HG02610 (cell line): ENCODE measurements around the gene MDH2.
"Not testable (repeated sequence)": the region's sequence is repeated elsewhere in the genome, so short reads cannot be mapped to it uniquely, and the experiment has no call there.

ENCODE experiments used
- ATAC-seq: cut with Tn5 transposase; IDR thresholded peaks from one replicate; pipeline ENCODE4 v1.9.1; 2021; ENCODE audit warnings: mild to moderate bottlenecking, moderate library complexity; ENCODE audit not compliant: unreplicated experiment

The MDH2 gene, protein sequence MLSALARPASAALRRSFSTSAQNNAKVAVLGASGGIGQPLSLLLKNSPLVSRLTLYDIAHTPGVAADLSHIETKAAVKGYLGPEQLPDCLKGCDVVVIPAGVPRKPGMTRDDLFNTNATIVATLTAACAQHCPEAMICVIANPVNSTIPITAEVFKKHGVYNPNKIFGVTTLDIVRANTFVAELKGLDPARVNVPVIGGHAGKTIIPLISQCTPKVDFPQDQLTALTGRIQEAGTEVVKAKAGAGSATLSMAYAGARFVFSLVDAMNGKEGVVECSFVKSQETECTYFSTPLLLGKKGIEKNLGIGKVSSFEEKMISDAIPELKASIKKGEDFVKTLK

DNA sequence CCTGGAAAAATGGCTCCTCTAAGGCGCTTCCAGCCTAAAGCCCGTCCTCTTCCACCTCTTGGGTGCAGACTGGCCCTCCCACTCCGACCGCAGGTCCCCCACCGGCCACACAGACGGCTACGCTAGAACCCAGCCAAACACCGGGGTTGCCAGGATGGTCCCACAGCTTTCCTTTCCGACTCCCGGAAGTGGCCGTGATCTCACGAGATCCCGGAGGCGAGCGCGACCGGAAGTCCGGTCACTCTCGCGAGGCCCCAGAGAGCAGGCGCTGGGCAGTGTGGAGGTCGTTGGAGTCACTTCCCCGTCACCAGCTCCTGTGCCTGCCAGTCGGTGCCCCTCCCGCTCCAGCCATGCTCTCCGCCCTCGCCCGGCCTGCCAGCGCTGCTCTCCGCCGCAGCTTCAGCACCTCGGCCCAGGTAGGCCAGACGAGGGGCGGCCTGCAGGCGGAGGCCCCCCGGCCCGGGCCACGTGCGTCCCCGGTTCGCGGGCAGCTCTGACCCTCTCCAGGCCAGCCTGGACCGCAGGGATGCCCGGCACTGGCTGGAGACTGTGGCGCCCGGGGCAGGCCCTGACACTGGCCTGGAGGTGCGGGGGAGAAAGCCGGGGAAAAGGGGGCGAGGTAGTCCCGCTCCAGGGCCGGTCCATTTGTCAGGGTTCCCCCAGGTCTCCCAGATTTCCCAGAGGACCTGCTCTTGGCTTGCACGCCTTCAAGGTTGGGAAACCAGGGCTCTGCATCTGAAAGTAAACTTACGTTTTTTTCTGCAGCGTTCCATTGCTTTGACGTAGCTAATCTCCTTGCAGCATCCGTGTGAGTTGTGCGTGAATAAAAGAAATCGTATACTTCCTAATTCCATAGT, at the start of gene MDH2, which contains the start of gene STYXL1:
Gene MDH2, plus strand, starts transcription at position 296 of the 857 bp plus-strand sequence. Its CDS starts 55 bp downstream, at position 351.
Gene STYXL1, minus strand, starts transcription at position 190 of the 857 bp plus-strand sequence. CDS start 17,477 bp downstream, outside the sequence.
- peak; percentile 94 for ATAC-seq

- ATAC-seq = no peak
These were observed 47.3 kb upstream of the MDH2 start for GRCh38 chr7:76000566-76000965.

GRCh38 chr7:76002139-76002538, 45.8 kb upstream of the MDH2 start:
- no peak for ATAC-seq

- ATAC-seq = no peak
These were observed 45.1 kb upstream of the MDH2 start for GRCh38 chr7:76002822-76003221.

DNA sequence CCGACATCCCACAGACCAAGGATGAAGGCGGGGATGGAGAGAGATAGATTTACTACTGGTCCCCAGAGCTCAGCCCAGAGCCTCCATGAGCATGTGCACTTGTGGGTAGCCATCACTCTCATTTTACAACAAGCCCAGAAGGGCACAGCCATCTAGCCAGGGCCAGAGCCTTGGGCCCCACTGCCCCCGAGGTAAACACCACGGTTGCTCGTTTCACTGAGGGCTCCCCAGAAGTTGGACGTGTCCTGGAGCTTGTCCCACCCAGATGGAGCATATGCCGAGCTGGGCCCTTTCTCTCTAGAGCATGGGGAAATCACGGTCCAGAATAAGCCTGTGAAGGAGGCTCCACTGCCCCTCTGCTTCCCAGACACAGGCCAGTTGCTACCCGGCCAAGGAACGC, 44.6 kb upstream of the MDH2 start:
- ATAC-seq = no peak

DNA sequence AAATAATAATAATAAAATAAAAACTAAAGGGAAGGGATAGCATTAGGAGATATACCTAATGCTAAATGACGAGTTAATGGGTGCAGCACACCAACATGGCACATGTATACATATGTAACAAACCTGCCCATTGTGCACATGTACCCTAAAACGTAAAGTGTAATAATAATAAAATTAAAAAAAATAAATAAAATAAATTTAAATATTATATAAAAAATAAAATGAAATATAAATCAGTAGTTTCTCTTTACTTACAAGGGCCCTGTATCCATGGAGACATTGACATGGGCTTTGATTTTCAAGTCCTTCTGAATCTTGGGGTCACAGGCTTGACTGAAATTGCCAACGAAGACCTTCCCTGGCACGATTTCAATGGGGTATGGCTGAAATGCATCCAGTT, 42.9 kb upstream of the MDH2 start:
- not testable (repeated sequence) for ATAC-seq

DNA sequence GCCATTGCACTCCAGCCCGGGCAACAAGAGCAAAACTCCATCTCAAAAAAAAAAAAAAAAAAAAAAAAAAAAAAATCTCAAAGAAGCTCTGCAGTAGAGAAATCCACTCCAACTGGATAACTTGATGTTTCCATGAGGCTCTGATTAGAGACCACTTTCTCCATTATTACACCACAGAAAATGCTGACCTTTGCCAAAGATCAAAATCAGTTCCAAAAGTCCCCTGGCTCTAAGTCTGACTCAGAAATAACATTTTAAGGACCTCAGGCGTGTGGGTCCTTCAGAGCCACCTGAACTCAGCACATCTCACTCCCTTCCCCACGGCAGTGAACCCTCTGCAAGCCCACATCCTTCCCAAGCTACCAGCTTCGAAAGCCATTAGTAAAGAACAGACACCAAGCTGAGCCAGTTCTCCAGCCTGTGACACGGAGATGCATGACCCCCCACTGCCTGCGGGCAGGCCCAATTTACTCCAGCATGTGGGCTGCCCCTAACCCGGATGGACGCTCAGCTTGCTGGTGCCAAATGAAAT, 39.7 kb upstream of the MDH2 start:
- peak; percentile 52 for ATAC-seq

DNA sequence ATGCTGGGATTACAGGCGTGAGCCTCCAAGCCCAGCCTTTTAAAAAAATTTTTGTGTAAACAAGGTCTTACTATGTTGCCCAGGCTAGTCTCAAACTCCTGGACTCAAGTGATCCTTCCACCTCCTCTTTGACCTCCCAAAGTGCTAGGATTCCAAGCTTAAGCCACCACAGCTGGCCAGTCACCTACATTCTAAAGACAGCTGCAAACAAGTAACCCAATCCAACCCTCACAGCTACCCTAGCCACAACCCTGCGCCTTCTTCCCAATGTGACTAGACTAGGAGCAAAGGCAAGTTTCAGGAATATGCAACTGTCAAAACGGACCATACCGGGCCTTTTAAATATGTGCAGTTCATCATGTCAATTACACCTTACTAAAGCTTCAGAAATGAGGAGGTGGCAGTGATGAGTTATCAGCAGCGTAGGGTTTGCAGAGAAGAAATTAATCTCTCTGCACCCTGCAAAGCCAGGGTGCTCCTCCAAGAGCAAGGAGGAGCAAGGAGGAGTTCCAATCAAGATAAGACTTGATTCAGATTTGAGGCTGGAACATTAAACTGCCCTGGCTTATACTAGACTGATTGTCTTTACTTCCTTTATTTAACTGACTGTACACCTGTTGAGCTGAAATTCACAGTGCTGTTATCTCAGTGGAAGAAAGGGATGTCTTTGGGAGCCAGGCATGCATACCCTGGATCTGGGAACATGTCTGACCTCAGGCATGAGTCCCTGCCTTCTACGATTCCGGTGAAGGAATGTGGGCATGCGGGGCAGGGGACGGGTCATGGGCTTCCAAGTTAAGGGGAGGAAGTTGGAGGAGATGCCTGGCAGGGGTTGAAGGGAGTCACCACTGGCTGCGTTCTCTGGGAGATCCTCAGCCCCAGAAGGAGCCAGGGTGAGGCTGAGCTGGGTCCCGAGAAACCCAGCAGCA, 38.0 kb upstream of the MDH2 start:
- ATAC-seq = no peak

DNA sequence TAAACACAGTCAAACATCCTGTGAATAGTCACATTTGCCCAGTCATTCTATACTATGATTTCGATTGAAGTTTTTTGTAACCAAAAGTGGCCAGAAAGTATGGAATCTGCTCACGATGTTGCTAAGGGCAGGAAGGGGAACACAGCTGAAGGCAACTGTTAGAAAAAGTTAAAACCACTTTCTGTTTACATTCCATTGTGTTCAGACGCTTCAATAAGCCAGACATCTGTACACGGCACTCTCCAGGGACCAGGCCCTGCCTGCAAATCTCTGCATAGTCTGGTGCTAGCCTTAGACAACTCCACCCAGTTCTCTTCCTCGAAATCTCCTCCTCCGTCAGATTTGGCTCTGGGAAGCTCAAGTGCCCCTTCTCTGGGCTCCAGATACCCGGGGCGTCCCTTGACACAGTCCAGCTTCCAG, 36.5 kb upstream of the MDH2 start:
- no peak for ATAC-seq

- no peak for ATAC-seq
These were observed 31.5 kb upstream of the MDH2 start for GRCh38 chr7:76016191-76016947.

- ATAC-seq = not testable (repeated sequence)
These were observed 29.4 kb upstream of the MDH2 start for GRCh38 chr7:76018520-76018919.

- ATAC-seq = no peak
These were observed 27.7 kb upstream of the MDH2 start for GRCh38 chr7:76020031-76020714.

DNA sequence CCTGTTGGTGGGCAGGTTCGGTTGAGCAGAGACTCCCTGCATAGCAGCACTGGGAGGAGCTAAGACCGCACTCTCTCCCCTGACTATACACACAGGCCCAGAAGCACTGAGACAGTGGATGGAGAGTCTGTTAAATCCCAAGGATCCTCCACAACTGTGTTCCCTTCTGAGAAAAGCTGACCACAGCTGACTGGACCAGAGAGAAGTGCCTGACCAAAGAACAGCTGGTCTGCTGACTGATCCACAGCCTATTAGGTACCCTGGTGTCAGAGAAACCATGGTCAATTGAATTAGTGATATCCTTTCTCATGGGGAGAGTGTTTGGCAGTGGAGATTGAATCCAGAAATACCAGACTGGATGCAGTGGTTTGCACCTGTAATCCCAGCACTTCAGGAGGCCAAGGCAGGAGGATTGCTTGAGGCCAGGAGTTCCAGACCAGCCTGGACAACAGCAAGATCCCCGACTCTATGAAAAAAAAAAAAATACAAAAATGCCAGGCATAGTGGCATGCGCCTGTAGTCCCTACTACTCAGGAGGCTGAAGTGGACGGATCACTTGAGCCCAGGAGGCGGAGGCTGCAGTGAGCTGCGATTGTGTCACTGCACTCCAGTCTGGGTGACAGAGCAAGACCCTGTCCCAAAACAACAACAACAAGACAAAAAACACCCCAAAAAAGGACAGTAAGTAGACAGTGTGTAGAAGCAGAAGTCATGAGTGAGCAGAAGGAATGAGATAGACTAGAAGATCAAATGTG, 25.7 kb upstream of the MDH2 start:
- no peak for ATAC-seq

- ATAC-seq = no peak
These were observed 24.9 kb upstream of the MDH2 start for GRCh38 chr7:76023002-76023401.

DNA sequence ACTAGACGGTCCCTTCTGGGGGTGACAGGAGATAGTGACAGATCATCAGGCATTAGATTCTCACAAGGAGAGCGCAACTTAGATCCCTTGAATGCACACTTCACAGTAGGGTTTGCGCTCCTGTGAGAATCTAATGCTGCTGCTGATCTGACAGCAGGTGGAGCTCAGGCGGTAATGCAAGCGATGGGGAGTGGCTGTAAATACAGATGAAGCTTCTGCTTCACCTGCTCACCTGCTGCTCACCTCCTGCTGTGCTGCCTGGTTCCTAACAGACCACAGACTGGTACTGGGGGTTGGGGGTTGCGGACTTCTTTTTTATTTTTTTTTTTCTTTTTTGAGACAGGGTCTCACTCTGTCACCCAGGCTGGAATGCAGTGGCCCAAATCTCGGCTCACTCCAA, 18.2 kb upstream of the MDH2 start:
- not testable (repeated sequence) for ATAC-seq

DNA sequence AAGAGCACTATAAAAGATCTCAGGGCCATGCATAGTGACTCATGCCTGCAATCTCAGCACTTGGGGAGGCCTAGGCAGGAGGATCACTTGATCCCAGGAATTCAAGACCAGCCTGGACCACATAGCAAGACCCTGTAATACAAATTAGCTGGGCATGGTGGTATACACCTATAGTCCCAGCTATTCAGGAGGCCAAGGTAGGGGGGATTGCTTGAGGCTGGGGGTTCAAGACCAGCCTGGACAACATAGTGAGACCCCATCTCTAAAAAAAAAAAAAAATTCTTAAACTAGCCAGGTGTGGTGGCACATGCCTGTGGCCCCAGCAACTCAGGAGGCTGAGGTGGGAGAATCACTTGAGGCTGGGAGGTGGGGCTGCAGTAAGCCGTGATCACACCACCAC, 15.9 kb upstream of the MDH2 start:
- ATAC-seq = no peak

DNA sequence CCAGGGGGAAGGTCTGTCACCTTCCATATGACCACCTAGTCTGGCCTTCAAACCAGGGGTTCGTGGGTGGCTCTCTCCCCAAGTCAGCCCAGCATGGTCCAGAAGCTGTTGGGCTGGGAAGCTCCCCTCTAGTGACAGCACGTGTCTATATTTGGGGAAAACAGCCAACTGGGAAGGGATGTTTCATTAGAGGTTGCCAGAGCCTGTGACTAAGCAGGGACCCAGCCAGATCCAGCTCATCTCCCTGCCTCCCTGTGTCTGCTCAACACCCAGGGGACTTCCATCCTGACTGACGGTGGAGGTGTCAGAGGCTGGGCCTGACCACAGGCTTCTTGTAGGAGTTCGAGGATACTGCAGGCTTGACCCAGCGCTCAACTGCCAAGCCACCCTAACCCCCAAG, 10.6 kb upstream of the MDH2 start:
- no peak for ATAC-seq

GRCh38 chr7:76040126-76040525, 7.8 kb upstream of the MDH2 start:
- ATAC-seq = no peak
